GM12891 (cell line): ENCODE measurements around the gene CARD10.

ENCODE experiments used
- DNase-seq: peaks from one replicate; pipeline ENCODE4 v3.0.0; 2011; ENCODE audit warnings: low spot score; ENCODE audit not compliant: insufficient read length
- FAIRE-seq: peaks from 2 replicates; lab custom pipeline; 2011; peaks lifted over from hg19 to GRCh38; lab: Jason Lieb, UNC
- PAX5 ChIP-seq: IDR thresholded peaks from 2 replicates; pipeline ENCODE4 v1.6.1; 2011; ENCODE audit warnings: low read length, moderate library complexity, mild to moderate bottlenecking; ENCODE audit not compliant: insufficient read depth, severe bottlenecking
- POLR2A ChIP-seq: IDR thresholded peaks from 2 replicates; pipeline ENCODE4 v1.6.1; 2011; ENCODE audit warnings: low read depth, low read length, control low read depth
- POLR2AphosphoS5 ChIP-seq: IDR thresholded peaks from 2 replicates; pipeline ENCODE4 v1.6.1; 2011; ENCODE audit warnings: low read depth, low read length, control low read depth
- POU2F2 ChIP-seq: IDR thresholded peaks from 2 replicates; pipeline ENCODE4 v1.6.1; 2011; ENCODE audit warnings: low read depth, mild to moderate bottlenecking, control low read depth, low read length, moderate library complexity
- SPI1 ChIP-seq: IDR thresholded peaks from 2 replicates; pipeline ENCODE4 v1.6.1; 2011; ENCODE audit warnings: low read depth, low read length, control low read depth
- TAF1 ChIP-seq: IDR thresholded peaks from 2 replicates; pipeline ENCODE4 v1.6.1; 2011; ENCODE audit warnings: low read depth, low read length, control low read depth

The CARD10 gene

DNA sequence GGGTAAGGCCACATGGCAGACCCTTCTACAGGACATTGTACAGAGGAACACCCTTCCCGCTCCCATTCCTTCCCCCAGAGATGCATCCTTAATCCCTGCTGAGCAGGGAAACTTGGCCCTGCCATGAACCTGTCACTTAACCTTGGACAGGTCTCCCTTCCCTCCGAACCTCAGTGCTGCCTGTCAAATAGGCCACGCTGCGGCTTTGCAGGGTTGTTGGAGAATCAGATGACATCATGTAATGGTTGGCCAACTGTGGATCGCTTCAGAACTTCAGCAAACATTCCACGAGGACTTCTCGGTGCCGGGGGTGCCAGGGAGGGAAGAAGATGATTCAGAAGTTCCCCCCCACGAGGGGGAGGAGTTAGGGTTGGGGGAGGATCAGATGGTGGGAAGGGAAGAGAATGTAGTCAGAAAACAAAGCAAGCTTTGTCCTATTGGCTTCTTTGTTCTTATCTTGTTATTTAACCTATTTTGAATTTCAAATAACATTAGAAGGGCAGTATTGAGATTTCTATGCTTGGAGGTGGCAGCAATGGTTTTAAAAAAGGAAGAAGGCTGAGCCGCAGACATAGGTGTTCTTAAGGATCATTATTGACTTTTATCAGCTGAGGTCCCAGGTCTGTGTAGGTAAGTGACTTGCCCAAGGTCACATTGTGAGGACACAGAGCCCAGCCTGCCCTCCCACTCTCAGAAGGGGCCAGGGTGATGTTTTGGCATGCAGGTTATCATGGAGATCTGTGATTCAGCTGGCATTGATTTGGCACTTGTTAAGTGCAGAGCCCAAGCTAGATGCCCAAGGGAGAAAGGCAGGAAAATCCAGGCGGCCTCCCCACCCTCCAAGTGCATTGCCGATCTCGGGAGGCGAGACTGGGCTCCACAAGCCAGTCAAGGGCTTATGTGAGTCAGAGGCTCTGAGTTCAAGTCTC lies 44.2 kb upstream of the CARD10 start:
- TF ChIP-seq POU2F2 (no peak), PAX5 (no peak), SPI1 (no peak), TAF1 (no peak), POLR2AphosphoS5 (no peak)
- FAIRE-seq (no peak), DNase-seq (no peak)

DNA sequence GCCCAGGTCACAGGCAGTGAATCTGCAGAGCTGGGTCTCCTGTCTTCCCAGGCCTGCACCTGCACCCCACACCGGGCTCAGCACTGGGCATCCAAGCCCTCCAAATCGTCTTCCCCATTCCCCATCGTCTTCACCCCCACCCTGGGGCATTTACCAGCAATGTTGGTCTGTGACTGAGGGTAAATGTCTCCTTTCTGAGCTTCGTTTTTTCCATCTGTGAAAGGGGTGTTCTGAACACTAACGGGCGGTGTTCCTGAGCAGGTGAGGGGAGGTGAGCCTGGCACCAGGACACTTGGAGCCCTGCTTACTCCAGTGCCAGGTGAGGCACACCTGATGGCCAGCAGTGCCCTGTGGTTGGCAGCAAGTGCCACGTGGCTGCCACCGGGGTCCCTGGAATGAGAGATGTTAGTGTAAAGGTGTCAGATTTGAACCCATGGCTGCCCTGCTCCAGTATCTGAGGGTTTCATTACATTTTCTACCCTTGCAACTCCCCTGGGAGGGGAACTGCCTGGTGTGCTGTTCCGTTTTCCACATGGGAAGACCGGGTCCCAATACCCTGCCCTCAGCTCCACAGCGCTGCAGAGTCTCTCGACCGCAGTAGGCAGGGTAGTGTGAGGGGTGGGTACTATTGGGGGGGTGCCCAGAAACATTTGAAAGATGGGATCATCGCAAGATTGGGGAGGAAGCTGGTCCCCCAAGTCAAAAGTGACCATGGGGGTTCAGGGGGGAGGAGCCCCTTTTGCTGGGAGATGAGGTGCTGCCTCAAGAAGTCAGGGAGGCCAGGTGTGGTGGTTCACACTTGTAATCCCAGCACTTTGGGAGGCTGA lies 43.0 kb upstream of the CARD10 start:
- FAIRE-seq (peak; percentile 41), DNase-seq (no peak)
- TF ChIP-seq POU2F2 (no peak), PAX5 (no peak), SPI1 (no peak), POLR2AphosphoS5 (no peak), POLR2A (no peak), TAF1 (no peak)

DNA sequence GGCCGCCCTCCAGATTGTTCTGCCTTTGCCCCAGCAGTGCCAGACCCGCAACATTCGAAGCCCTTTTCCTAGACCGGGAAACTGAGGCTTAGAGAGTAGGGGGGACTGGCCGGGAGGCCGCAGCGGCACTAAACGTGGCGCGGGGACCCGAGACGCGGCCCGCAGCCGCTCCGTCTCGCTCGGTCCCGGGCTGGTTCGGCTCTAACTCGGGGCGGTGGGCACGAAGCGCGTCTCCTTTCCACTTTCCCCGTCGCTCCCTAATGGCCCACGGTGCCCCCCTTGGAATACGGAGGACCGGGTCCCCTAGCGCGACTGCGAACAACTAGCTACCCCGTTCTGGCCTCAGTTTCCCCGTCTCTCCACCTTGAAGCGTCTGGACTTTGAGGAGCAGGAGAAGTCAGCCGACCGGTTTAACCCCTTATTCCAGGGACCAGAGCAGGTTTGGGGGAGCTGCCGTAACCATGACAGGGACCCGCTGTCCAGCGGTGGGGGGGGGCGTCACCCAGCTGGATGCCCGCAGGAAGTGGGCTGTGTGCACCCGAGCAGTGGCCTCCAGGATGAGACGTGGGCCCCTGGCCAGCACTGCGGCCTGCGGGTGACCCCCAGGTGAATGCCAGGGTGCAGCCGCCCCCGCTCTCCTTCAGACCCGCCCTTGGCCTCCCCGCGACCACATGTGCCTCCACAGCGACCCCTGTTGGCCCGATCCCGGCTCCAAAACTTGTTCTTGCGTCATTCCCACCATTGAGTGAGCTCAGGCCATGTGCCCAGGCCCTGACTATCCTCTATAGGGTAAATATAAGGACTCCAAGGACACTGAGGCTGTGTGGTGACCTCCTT lies 42.2 kb upstream of the CARD10 start:
- TF ChIP-seq SPI1 = no peak
- no peak for TF ChIP-seq TAF1
- TF ChIP-seq POLR2A = no peak
- TF ChIP-seq POLR2AphosphoS5 = no peak
- TF ChIP-seq POU2F2 = no peak
- TF ChIP-seq PAX5 = no peak
- DNase-seq (peak; percentile 89), FAIRE-seq (peak; percentile 79)

DNA sequence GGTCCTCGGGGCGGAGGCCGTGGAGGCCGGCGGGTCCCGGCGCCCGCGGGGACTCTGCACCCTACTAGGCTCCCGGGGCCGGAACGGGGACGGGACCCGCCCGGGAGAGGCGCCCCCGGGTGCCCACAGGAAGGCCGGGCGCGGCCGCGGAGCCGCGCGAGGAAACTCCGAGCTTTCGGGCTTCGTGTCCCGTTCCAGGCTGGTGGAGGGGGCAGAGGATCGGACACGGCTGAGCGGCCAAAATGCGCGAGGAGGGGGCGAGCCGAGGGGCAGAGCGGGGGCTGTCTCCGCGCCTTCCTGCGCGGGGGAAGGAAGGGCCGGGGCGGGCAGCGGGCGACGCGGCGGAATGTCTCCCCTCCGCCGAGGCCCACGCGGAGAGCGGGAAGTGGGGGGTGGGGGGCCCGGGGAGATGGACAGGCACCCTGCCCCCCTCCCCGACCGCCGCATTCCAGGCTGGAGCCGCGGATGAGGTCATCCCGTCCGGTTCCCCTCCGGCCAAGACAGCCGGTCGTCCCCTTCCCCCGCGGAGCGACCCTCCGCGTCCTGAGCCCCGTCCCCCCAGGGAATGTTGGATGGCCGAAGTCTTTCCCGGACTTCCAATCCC lies 41.5 kb upstream of the CARD10 start:
- DNase-seq (no peak), FAIRE-seq (no peak)
- no peak for TF ChIP-seq POLR2AphosphoS5

DNA sequence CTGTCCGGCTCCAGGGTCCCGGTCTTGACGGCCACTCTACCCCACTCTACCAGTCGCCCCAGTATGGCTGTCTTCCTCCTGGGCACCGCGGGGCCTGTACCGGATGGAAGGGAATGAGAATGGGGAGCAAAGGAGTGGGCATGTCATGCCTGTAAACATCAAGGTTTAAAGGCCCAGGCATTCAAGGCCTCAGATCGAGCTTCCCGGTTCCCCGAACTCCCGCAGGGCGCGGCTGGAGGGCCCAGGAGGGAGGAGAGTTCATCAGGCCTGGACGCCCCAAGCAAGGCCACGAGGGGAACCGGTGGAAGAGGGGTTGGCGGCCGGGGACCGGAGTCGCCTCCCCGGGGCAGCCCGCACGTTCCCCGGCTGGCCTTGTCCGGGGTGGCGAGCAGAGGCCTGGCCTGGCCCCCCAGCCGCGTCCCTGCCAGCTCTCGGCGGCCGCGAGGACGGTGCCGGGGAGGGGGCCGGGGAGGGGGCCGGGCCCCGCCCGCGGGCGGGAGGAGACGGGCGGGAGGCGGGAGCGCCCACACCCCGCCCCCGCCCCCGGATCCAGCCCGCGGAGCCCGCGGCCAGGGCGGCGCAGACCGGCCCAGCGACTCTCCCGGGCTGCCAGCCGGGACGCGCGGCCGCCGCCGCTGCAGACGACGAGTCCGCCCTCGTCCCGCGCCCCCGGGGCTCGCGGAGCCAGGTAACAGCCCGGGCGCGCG lies 40.8 kb upstream of the CARD10 start, which contains the start of gene CDC42EP1:
Gene CDC42EP1, plus strand, starts transcription at position 580 of the 707 bp plus-strand sequence. CDS start 5,870 bp downstream, outside the sequence.
- FAIRE-seq (no peak), DNase-seq (no peak)
- TF ChIP-seq POU2F2 (no peak), POLR2AphosphoS5 (no peak), PAX5 (no peak), SPI1 (no peak), TAF1 (no peak), POLR2A (no peak)

DNA sequence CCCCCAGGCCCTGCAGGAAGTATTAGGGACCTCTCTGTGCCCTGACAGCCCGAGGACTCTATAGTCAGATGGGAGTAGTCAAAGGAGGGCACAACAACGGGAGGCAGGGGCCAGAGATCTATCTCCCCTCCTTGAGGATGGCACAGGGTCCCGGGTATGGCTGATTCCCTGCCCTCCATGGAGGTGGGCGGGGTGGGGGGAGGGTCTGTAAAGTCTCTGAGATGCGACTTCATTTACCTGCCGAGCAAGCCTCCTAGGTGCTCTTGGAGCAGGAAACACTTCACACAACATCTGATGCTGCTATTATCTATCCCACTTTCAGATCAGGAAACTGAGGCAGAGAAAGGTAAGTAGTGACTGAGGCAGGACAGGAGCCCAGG lies 40.3 kb upstream of the CARD10 start:
- TF ChIP-seq POLR2A = no peak
- TF ChIP-seq PAX5 = no peak
- TF ChIP-seq POU2F2 = no peak
- TF ChIP-seq POLR2AphosphoS5 = no peak
- no peak for TF ChIP-seq TAF1
- no peak for TF ChIP-seq SPI1
- FAIRE-seq = no peak
- no peak for DNase-seq

DNA sequence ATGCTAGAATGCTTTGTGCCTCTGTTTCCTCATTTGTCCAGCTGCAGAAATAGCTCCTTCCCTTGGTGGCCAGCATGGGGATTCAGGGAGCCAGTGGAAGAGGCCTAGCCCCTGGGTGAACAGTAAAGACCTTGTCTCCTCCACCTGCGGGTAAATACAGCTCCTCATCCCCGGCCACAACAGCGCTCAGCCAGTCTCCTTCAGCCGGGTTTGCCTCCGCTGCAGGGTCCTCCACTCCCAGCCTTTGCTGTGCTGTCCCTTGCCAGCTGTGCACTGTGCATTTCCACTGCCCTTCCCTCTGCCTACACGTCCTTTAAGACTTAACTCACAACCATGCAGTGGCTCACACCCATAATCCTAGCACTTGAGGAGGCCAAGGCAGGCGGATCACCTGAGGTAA lies 39.6 kb upstream of the CARD10 start:
- FAIRE-seq = no peak
- TF ChIP-seq SPI1 (no peak), POLR2AphosphoS5 (no peak), POLR2A (no peak)
- DNase-seq = no peak

DNA sequence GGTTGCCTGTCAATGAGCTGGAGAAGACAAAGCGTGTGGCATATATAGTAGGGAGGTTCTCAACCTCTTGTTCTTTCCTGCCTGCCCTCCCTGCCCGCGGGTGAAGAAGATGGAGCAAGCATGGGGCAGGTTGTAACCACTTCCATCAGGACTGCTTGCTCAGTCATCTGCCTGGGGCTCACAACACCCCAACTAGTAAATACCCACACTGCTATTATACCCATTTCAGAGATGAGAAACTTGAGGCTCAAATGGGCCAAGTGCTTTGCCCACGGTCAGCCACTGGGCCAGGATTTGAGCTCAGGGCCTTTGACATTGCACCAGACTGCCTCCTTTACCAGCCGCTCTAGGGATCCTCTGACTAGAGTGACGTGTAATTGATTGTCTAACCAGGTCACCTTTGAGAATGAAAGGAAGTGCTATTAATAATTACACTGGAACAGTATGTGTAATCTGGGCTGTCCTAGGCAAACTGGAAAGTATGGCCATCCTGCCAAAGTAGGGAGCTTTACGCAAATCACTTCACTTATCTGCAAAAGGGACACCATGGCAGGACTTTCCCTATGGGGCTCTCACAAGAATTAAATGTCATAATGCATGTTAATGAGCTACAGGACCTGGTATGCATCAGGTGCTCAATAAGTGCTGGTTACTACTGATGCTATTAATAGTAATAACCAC lies 38.2 kb upstream of the CARD10 start:
- TF ChIP-seq POLR2AphosphoS5 (no peak), POLR2A (no peak), SPI1 (no peak), PAX5 (no peak), POU2F2 (no peak), TAF1 (no peak)
- DNase-seq (no peak), FAIRE-seq (no peak)
